NCI-H2107 treated with DMSO at 0.1 percent for 48 hours (cell line): Measurements from ENCODE around the gene HAUS2.

Experiments used
- DNase-seq: peaks from one replicate; lab custom pipeline; 2025; ENCODE audit not compliant: unreplicated experiment; lab: John Stamatoyannopoulos, UW

The HAUS2 gene

DNA sequence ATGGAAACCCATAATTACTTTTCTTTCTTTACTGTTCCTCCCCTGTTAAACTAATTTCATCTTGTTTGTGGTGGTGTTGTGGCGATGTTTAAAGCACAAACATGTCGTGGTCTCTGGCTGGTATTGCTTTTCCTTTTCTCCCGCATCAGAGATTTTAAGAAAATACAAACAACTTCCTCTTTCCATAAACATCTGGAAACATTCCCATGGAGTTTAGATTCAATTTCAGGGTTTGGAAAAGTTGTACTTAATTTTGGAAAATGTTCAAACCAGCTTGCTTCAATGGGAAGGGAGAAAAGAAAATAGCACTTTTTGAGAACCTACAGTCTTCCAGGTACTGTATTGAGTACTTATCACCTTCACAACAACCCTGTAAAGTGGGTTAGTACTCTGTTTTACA, 57.2 kb downstream of the HAUS2 start:
- DNase-seq, result no peak

DNA sequence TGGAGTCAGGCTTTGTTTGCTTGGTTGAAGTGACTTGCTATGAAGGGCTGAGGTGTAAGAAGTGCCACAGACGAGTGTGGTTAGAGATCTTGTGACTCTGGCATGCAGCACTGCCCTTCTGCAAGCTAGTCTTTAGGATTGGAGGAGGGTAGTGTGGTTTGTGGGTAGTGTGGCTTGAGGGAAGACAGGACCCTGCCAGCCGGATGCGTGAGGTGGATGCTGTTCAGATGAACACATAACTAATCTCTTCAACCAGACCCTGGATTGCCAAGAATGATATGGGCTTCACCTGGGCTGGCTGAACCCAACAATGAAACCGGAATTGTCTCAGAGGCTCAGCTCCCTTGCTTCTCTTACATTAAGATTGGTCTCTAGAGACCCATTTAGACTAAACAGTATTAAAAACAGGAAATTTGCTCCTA, 59.5 kb downstream of the HAUS2 start:
- peak; percentile 4 for DNase-seq

DNA sequence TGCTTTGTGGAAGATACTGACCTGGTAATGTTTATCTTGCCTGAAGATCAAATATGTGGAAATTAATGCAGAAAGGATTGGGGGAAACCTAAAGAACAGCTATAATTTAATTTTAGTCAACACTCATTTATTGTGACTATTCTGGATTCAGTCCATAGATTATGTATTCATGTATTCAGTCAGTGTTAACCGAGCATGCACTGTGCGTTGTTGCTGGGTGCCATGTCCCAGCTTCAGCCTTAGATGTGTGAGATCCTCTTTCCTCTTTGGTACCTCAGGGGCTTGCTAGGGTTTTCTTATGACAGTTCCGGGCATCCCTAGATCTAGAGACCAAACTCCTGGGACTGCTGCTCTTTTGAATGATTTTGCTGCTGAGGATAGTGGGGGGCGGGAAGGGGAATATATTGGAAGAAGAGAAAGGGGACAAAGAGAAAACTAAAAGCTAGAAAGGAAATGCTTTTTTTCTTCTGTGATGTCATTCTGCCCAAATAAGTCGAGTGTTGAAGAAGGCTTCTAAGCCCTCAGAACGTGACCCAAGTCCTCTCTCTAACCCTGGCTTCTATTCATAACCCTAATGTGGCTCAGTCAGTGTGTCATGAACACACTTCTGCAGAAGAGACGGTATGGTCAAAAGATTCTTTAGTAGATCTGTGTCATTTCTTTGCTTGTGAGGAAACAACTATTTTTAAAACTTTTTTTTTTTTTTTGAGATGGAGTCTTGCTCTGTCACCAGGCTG, 60.3 kb downstream of the HAUS2 start:
- DNase-seq, result no peak

DNA sequence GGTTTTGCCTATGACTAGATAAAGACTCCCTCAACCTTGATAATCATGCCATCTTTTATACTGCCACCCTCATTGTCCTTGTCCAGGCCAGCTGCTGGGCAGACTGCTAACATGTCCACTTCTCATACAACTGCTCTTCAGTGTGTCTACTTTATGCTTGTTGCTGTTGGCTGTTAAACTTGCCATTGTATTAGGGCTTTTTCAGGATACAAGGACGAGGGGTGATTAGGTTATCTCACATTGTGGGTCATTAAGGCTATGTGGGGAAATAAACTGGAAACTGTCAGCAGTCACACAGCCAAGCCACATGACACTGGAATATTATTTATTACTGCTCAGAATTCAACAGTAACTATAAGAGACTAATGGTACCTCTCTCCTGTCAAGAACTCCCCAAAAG, 62.9 kb downstream of the HAUS2 start:
- no peak for DNase-seq

DNA sequence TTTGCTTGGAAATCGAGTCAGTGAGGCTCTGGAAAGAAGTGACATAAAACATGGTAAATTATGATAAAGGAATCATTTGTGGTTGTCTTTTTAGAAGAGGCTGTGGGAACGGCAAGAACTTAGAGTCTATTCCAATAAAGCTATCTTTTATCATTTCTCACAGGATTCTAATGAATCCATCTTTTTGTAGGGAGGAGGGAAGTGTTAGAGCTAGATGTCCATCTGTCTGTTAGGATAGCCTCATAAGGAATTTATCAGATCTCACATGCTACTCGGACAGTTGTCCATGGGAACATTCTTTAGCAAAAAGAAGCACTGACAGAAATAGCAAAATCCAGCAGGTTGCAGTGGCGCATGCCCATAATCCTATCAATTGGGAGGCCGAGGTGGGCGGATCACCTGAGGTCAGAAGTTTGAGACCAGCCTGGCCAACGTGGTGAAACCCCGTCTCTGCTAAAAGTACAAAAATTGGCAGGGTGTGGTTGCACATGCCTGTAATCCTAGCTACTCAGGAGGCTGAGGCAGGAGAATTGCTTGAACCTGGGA, 63.8 kb downstream of the HAUS2 start:
- DNase-seq, result no peak

DNA sequence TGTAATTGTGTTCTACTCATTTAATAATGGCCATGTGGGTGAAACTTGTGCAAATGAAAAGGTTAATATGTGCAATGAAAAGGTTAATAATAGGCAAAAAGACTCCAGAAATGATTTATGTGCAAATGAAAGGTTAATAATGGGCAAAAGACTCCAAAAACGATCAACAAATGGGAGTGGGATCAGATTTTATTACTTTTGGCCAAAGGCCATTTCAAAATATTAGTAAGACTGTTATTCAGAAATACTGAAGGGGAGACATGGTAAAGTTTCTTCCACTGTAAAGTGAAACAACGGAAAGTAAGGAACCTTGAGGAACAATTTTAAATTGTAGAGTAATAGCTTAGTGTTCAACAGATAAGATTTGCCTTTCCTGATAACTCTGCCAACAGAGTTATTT, 67.5 kb downstream of the HAUS2 start:
- DNase-seq, result no peak
